Activated CD8-positive, alpha-beta memory T cell treated with anti-CD3 and anti-CD28 coated beads, Interleukin-2, amount 50 U/mL, for 1 hour (primary cell): ENCODE results near the gene MAPK8.
A peak's percentile ranks its signal among the peaks of the same experiment; 100 is the strongest.

Source experiments
- DNase-seq: peaks from one replicate; pipeline ENCODE4 v3.0.0-alpha.2; 2020; ENCODE audit errors: extremely low read depth

The MAPK8 gene

DNA sequence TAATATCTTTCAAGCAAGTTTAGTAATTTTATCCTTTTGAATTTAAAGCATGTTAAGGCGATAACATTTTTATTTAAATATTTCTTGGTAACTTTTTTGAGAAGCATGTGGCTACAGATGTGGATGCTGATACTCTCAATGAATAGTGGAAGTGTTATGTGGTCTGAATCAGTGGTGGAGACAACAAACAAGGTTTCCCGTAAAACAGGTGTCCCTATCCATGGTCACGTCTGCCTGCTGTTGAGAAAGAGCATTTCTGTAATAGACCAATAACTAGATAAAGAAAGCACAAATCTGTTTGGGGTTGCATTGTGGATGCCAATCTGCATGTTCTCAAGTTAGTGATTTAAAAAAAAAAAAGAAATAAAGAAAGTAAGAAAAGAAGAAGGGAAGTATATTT is 13.9 kb upstream of the MAPK8 start:
- no peak for DNase-seq

GRCh38 chr10:48294431-48294830 is 12.0 kb upstream of the MAPK8 start:
- no peak for DNase-seq

DNA sequence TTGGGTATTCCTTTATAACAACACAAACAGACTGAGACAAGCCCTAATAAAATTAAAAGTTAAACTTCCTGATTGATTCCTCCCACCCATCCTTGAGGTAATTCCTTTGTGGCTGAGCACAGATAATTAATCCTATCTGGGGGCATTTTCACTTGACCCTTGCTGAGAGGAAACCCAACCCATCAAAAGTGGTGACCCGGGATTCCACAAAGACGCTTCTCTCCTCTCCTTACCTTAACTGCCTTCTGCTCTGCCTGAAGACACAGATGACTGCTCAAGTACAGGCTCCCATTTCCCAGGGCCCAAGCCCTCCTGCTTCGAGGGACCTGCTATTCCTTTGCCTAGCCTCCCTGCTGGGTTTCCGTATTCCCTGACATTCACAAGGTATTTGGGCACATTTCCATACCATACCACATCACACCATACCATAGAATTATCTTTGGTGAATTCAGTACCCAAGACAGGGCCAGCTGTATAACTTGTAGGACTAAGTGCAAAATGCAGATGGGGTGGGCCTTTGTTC is 9.8 kb upstream of the MAPK8 start:
- no peak for DNase-seq

DNA sequence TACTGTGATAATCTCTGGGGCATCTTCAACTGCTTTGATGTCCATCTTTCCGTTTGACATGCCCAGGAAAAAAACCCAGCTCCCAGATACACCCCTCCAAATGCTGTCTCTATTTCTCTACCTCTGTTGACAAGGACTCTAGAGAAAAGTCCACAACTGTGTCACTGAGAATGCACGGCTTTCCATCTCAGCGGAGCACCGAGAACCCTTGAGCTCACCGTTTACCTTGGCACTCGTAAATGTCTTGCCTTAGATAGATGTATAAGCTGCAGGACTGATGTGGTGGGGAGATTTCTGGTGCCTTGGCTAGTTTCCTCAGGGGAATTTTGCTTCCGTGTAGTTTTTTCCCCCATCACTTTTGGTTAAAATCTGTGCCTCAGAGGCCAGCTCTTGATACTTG is 7.4 kb upstream of the MAPK8 start:
- no peak for DNase-seq

GRCh38 chr10:48299692-48300091 is 6.8 kb upstream of the MAPK8 start:
- no peak for DNase-seq

GRCh38 chr10:48300556-48300955 is 5.9 kb upstream of the MAPK8 start:
- no peak for DNase-seq

GRCh38 chr10:48302515-48303476 is 3.7 kb upstream of the MAPK8 start:
- no peak for DNase-seq

DNA sequence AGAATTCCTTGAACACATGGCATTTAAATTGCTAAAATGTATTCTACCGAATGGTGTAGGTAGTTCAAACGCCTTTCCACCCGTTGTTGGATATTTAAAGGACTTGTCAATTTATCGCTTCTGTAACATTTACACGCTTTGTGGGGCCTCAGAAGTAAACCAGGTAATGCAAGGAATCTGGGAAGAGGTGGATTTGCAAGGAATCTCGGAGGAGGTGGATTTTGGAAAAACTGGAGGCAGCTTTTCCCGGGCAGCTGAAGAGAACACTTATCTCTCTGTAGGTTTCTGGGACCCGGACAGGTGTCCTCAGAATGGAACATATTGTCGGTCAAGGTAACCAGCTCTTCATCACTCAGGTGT is 592 bp upstream of the MAPK8 start:
- DNase-seq = no peak

GRCh38 chr10:48306870-48307710 is 613 bp downstream of the MAPK8 start:
- peak; percentile 34 for DNase-seq

GRCh38 chr10:48307711-48308018 is 1.2 kb downstream of the MAPK8 start:
- no peak for DNase-seq

DNA sequence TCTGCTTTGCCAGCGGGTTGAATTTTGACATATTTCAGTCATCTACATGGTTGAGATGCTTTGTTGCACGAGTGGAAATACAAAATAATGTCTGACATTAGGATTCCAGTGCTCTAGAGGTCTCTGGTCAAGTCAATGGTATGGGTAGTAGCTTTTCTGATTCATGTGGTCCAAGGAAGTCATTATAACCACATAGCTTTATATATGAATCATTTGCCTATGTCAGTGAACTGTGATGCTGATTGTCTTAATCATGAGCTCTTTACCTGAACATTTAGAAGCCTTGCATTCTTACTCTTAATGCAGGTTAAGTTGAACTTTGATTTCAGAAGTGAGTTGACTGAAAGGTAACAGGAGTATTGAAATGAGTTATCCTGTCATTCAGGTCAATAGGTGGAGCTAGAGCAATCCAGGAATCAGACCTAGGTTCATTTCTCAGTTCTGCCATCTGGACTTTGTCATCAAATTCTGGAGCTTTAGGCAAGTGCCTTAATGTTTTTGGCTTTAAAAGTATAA is 3.3 kb downstream of the MAPK8 start:
- no peak for DNase-seq

DNA sequence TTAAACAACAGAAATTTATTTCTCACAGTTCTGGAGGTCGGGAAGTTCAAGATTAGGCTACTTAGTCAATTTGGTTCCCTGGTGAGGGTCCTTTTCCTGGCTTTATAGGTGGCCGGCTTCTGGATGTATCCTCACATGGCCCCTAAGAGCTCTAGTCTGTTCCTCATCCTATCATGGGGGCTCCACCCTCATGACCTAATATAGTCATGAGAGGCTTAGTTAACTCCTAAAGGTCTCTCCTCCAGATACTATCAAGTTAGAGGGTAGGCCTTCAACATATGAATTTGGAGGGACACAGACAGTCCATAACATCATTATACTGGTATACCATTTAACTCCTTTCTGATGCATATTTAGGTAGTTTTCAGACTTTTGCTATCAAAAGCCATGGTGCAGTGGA is 7.6 kb downstream of the MAPK8 start:
- DNase-seq = no peak

GRCh38 chr10:48316236-48316635 is 9.8 kb downstream of the MAPK8 start:
- no peak for DNase-seq

DNA sequence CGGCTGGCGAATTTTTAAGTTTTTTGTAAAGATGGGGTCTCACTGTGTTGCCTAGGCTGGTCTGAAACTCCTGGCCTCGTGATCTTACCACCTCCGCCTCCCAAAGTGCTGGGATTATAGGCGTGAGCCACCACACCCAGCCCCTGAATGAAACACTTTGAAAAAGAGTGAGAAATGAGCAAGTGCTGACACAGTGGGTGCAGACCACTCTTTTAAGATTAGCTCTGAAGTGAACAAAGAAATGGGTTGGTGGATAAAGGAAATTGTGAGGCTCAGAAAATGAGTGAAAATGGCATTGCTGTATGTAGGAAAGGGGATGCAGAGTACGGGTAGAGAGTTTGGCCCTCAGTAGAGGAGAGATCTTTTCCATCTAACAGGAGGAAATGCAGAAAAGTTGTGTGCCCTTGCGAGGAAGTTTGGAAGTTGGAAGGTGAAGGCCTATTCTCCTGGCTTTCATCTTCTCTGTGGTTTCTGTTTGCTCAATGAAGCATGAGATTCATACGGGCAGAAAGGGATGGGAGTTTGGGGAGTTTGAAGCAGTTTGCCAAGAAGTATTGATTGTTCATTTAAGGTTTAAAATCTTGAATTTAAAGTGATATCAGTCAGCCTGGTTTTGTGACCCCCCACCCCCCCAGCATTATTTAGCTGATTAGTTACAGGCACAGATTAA is 11.0 kb downstream of the MAPK8 start:
- no peak for DNase-seq

DNA sequence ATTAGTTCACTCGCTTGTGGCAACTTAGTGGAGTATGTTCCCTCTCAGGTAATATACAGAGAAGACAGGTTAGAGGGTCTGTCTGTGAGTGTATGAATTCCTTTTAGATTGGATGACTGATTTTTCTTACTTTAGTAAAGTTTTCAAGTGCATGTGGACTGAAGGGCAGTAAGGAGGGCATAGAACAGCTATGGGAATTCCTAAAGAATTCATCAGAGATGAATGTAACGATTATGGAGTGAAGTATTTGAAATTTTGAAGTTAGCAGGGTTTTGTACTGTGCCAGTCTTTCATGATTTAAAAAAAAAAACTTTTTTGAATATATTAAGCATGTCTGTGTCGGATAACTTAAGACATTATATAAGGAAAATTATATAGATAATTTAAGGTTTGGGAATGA is 15.5 kb downstream of the MAPK8 start:
- DNase-seq = no peak

DNA sequence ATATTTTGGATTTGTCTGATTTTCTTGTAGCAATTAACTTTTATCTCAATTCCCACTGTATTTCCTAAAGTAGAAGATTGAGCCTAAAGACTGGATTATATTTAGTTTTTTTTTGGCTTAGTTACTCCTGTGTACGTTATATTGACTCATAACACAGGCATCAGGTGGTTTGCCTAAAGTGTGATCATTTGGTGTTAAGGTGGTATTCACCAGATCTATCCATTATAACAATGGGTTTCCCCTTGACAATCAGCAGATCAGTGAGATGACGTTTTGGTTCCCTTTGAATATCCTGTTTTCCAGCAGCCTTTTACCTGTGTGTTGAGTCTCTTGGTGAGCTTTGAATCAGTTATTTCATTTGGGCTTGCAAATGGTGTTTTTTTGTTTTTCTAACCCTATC is 18.1 kb downstream of the MAPK8 start:
- DNase-seq = no peak

- no peak for DNase-seq
Measured at GRCh38 chr10:48330269-48330668, 23.8 kb downstream of the MAPK8 start.

GRCh38 chr10:48331436-48331835 is 25.0 kb downstream of the MAPK8 start:
- DNase-seq = no peak

DNA sequence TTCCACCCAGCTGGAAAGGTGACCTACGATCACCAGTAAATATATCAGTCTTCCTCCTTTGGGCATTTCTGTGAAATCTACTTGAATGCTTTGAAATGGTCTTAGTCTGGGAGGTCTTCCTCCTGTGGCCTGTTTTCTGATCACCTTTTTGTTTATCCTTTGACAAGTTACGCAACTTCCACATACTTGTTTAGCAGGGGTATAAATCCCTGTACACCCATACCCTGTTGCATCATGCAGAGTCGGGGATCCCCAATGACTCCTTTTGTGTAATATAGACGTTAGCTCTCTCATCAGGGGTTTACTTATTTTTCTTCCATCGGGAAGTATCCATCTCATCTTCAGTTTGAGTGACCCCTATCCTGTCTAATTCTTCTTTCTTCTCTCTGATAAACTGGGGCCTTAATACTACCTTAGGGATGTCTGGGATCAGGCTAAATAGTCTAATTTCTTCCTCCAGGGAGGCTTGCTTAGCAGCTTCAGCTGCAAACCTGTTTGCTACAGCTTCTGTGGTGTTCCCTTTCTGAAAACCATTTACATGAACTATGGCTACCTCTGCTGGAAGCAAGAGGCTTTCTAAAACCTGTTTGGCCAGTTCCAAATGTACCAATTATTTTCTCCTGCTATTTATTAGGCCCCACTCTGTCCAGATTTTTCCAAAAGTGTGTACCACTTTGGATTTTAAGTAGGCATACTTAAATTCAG is 25.8 kb downstream of the MAPK8 start:
- DNase-seq = no peak

DNA sequence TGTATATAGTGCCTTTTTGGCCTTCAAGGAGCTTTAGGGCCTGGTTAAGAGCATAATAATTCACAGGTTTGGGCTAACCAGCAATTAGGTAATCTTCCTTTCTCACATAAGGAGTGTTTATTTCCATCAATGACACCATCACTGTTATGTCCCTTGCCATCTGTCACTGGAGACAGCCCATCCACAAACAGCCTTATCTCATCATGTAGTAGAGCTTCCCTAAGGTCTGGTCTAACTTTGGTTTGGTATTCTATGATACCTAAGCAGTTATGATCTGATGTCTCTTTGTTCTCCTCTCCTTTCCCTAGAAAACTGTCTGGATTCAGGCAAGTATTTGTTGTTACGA is 26.4 kb downstream of the MAPK8 start:
- DNase-seq = no peak

DNA sequence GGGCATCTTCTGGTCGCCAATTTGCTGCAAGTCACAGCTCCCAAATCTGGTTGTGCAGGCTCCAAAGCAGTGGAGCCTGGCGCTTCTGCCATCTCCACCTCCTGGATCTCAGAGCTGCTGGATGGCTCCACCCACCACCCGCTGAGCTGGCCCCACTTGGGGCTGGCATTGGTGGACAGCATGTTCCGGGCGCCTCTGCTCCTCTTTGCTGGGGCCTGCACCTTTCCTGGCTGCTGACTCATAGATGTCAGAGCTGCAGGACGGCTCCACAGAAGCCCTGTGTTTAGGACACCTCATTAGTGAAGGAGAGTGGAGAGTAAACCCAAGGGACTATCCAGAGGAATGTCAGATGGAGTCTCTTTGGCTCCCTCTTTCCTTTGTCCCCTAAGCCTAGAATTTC is 27.4 kb downstream of the MAPK8 start:
- no peak for DNase-seq

DNA sequence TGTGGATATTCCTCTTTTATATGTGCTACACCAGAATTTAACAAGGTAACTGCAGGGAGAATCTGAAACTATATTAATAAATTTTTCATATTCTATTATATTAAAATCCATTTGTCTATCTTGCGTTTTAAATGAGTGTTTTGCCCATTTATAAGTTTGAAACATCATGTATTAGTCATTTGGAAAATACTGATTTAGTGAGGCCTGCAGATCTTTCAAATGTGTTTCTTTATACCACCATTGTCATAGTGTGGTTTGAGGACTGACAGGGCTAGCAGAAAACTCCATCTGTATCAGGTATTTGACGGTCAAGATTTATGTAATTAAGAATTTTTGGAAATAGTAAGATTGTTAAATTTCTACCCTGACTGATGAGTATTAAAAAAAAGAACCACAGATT is 29.3 kb downstream of the MAPK8 start:
- no peak for DNase-seq
